Measurements from ENCODE around the gene FKBP7. TPM values are rescaled to one million over a fixed set of nuclear protein-coding genes. Genes with fewer than 3 reads are reported as not detected.

Gene FKBP7
- polyA plus RNA-seq, 1 donor from 2014 or later = 46.1 TPM

DNA sequence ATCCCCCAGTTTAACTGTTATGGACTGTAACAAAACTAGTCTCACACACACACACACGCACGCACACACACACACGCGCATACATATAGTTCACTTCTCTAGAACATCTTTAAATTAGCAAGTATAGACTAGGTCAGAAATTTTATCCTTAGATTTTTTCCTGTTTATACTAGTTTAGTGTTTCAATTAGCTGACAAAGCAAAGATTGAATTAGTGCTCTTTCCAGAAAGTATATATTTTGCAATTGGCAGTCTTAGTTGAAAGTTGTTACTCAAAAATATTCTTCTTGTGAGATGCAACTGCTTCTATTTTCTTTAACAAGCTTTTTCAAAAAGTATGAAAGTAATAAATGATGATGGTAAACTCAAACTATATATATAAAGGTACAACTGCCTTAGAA is 24.4 kb upstream of the FKBP7 start:
- Histone ChIP-seq H3K27ac (ENCODE audit: low read length) (no peak overlapping the region), H3K27me3 (ENCODE audit: insufficient read depth, low read depth, low read length) (no peaks in the 10 kb centered on the region), H3K9me2 (ENCODE audit: insufficient read depth, low read length) (no peaks in the 10 kb centered on the region), H3F3A (ENCODE audit: insufficient read depth, low read length, poor library complexity, severe bottlenecking) (no peaks in the 10 kb centered on the region), H3K9ac (ENCODE audit: low read length) (no peak overlapping the region), H3K4me3 (ENCODE audit: low read length) (no peak overlapping the region), H4K20me1 (ENCODE audit: insufficient read depth) (no peaks in the 10 kb centered on the region), H3K79me2 (replicated peaks; ENCODE audit: insufficient read depth, low read length) (no peaks in the 10 kb centered on the region), H3K9me3 (ENCODE audit: low read length) (no peaks in the 10 kb centered on the region), H3K4me2 (ENCODE audit: low read length) (no peak overlapping the region), H2AFZ (ENCODE audit: low read depth, low read length) (no peak overlapping the region), H3K36me3 (ENCODE audit: insufficient read depth, low read length) (peaks cover 21% of the 10 kb centered on the region)
- TF ChIP-seq REST (IDR thresholded peaks at IDR 0.05; ENCODE audit: borderline replicate concordance) = no peak
- TF ChIP-seq TAF1 (IDR thresholded peaks at IDR 0.05; ENCODE audit: low read depth) = no peak
- TF ChIP-seq SMC3 (conservative IDR thresholded peaks at IDR 0.05; ENCODE audit: poor library complexity) = no peak

DNA sequence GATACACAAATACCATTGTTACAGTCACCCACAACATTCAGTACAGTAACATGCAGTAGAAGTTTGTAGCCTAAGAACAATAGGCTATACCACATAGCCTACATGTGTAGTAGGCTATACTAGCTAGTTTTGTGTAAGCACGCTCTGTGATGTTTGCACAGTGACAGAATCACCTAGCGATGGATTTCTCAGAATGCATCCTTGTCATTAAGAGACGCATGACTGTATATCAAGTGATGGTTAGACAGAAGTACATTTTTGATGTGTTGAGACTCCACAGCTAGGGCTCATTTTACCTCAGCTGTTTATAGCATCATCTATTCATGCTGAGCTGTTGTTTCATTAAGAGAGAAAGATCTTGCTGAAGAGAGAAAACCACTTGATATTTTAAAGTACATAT is 21.2 kb upstream of the FKBP7 start:
- H3K4me3 ChIP-seq (ENCODE audit: low read length) = no peak overlapping the region
- no peak overlapping the region for H2AFZ ChIP-seq (ENCODE audit: low read depth, low read length)
- no peaks in the 10 kb centered on the region for H3K9me3 ChIP-seq (ENCODE audit: low read length)
- no peak overlapping the region for H3K9ac ChIP-seq (ENCODE audit: low read length)
- no peak for TF ChIP-seq REST (IDR thresholded peaks at IDR 0.05; ENCODE audit: borderline replicate concordance)
- no peak for TF ChIP-seq MXI1 (conservative IDR thresholded peaks at IDR 0.05; ENCODE audit: poor library complexity, severe bottlenecking)
- no peak for TF ChIP-seq POLR2AphosphoS5 (IDR thresholded peaks at IDR 0.05)
- TF ChIP-seq EZH2 (IDR thresholded peaks at IDR 0.05; ENCODE audit: borderline replicate concordance, insufficient read depth, low read length, poor library complexity, severe bottlenecking) = no peak
- no peak for TF ChIP-seq SMC3 (conservative IDR thresholded peaks at IDR 0.05; ENCODE audit: poor library complexity)
- no peak for TF ChIP-seq EP300 (conservative IDR thresholded peaks at IDR 0.05; ENCODE audit: poor library complexity, severe bottlenecking)
- no peaks in the 10 kb centered on the region for H3K27me3 ChIP-seq (ENCODE audit: insufficient read depth, low read depth, low read length)
- H4K20me1 ChIP-seq (ENCODE audit: insufficient read depth) = no peaks in the 10 kb centered on the region
- no peaks in the 10 kb centered on the region for H3F3A ChIP-seq (ENCODE audit: insufficient read depth, low read length, poor library complexity, severe bottlenecking)
- peaks cover 17% of the 10 kb centered on the region for H3K36me3 ChIP-seq (ENCODE audit: insufficient read depth, low read length)
- H3K9me2 ChIP-seq (ENCODE audit: insufficient read depth, low read length) = no peaks in the 10 kb centered on the region
- no peaks in the 10 kb centered on the region for H3K79me2 ChIP-seq (replicated peaks; ENCODE audit: insufficient read depth, low read length)
- no peak overlapping the region for H3K27ac ChIP-seq (ENCODE audit: low read length)
- H3K4me2 ChIP-seq (ENCODE audit: low read length) = no peak overlapping the region
